ENCODE results near the gene MCU.
A peak's percentile ranks its signal among the peaks of the same experiment; 100 is the strongest.

MCU gene

DNA sequence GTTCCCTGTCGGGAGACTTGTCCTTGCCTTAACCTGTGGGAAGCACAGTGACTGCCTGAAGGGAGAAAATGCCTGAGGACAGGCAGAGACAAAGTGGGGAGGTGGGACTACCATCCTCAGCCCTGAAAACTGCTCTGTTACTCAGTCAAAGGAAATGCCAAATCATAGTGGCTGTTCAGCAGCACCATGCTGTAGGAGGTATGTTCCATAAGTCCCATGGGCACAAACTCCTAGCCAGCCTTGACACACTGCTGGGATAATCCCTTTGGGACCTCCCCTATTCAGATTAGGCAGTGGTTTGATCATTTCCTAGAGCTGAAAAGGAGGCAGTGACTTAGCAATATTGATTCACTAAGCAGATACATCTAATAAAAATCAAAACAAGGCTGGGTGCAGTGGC, 80.1 kb downstream of the MCU start:
- TF ChIP-seq, protein P1, sequence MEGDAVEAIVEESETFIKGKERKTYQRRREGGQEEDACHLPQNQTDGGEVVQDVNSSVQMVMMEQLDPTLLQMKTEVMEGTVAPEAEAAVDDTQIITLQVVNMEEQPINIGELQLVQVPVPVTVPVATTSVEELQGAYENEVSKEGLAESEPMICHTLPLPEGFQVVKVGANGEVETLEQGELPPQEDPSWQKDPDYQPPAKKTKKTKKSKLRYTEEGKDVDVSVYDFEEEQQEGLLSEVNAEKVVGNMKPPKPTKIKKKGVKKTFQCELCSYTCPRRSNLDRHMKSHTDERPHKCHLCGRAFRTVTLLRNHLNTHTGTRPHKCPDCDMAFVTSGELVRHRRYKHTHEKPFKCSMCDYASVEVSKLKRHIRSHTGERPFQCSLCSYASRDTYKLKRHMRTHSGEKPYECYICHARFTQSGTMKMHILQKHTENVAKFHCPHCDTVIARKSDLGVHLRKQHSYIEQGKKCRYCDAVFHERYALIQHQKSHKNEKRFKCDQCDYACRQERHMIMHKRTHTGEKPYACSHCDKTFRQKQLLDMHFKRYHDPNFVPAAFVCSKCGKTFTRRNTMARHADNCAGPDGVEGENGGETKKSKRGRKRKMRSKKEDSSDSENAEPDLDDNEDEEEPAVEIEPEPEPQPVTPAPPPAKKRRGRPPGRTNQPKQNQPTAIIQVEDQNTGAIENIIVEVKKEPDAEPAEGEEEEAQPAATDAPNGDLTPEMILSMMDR (IDR thresholded peaks at IDR 0.05; ENCODE audit: low read depth, low read length, missing control alignments): no peak
- no peak overlapping the region for H3K4me3 ChIP-seq (replicated peaks; ENCODE audit: low read depth, low read length)
- DNase-seq (ENCODE audit: extremely low read depth, low read depth): no peak

DNA sequence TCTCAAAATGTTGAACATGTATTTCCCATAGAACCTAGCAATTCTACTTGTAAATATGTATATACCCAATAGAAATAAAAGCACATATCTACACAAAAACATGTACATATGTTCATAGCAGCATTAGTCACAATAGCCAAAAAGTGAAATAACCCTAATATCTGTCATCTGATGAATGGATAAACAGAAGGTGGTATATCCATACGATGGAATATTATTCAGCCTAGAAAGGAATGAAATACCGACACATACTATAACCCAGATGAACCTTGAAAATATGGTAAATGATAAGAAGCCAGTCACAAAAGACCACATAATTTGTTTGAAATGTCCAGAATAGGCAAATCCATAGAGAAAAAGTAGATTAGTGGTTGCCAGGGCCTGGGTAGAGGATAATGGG, 87.9 kb downstream of the MCU start:
- no peak for DNase-seq (ENCODE audit: extremely low read depth, low read depth)
- TF ChIP-seq, protein P1 (IDR thresholded peaks at IDR 0.05; ENCODE audit: low read depth, low read length, missing control alignments): no peak
- H3K4me3 ChIP-seq (replicated peaks; ENCODE audit: low read depth, low read length): no peak overlapping the region

DNA sequence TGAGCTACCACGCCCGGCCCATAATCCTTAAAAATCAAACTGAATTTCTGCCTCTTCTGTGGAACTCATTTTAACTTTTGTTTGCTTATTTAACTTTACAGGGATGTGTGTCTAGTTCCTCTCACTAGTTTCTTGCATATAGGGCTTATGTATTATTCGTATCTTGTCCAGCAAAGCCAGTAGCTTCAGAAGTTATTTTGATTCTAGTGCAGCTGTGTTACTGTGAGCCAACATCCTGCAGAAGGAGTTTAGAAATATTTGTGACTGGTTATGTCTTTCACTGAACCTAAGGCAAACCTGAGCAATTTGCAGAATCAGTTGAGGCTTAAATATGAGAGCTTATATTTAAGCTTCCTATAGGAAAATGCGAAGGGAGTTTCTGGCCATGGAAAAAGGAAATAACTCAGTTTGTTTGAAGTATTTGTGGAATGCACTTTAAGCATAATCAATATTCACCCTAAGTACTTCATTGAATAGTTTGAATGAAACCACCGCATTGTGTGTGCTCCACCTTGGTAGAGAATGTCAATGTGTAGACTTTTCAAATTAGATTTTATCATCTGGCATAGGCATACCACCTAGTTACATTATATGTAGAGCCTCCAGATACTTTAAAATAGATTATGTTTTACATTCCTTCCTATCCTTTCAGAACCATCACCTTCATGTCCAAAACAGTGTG, 90.8 kb downstream of the MCU start:
- TF ChIP-seq, protein P1 (IDR thresholded peaks at IDR 0.05; ENCODE audit: low read depth, low read length, missing control alignments): no peak
- no peak for DNase-seq (ENCODE audit: extremely low read depth, low read depth)
- no peak overlapping the region for H3K4me3 ChIP-seq (replicated peaks; ENCODE audit: low read depth, low read length)

DNA sequence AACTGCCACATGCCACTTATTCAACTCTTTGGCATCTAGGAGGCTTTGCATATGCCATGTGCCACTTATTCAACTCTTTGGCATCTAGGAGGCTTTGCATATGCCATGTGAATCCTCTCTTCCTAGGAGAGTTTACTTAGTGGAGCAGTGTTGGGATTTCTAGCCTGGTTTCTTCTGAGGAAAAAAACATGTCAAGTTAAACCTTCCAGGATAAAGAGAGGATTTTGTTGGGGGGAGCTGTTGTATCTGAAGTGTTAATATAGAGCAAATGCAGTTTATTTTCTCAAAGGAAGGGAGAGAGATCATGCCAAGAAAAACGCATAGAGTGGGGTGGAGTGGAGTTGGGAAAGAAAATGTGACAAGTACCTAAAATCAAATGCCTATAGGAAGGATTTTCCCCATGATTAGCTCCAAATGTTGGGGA, 91.5 kb downstream of the MCU start:
- TF ChIP-seq, protein P1 (IDR thresholded peaks at IDR 0.05; ENCODE audit: low read depth, low read length, missing control alignments): no peak
- DNase-seq (ENCODE audit: extremely low read depth, low read depth): no peak
- no peak overlapping the region for H3K4me3 ChIP-seq (replicated peaks; ENCODE audit: low read depth, low read length)

DNA sequence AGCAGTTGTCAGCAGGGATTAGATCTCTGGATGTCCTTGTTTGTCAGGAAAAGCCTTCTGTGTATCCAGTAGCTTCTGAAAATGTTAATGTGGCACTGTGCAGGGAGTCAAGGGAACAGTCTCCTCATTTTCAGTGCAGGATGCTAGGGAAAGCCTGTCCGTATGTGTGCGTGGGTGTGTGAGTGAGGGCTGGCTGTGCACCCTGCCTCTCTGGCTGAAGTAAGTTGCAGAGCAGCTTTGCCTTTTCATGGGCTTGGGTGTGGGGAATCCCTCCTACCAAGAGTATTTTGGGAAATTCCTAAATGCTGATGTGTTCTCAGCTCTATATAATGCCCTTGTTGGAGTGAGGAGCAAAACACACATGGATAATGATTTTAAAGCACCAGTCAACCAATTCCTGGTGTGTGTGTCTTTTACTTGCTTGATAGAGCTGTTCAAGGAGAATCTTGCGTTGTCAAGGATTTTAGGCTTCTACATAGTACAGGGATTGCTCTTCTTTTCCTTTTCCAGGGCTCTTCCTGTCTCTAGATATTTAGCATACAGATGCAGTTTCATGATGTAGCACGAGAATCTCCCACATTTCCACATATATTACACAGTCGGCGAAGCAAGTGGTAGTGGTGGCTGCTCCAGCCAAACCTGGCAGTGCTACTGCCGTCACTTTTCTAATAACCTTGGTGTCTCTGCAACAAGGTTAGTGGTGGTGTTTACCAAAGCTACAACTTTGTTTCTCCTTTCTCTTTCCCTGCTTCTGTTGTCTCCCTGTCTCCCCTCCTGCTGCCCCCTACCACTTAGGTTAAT, 92.8 kb downstream of the MCU start:
- H3K4me3 ChIP-seq (replicated peaks; ENCODE audit: low read depth, low read length): no peak overlapping the region
- TF ChIP-seq, protein P1 (IDR thresholded peaks at IDR 0.05; ENCODE audit: low read depth, low read length, missing control alignments): no peak
- DNase-seq (ENCODE audit: extremely low read depth, low read depth): peak; percentile 80

DNA sequence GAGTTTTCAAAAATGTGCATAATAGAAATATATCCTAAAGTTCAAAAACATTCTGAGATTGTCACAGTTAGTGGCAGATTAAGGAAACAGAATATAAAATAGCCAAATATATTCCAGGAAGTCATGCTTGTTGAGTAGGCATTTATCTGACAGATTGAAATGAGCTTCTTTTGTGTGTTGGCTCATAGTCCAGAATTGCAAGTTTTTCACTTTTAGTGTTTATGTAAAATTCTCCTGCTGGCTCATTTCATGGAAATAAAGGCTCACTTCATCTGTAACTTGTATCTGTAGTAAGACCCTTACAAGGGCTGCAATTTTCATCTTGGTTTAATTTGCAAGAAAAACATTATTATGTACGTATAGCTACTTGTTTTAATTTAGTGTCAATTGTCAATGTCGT, 93.5 kb downstream of the MCU start:
- TF ChIP-seq, protein P1 (IDR thresholded peaks at IDR 0.05; ENCODE audit: low read depth, low read length, missing control alignments): no peak
- H3K4me3 ChIP-seq (replicated peaks; ENCODE audit: low read depth, low read length): no peak overlapping the region
- DNase-seq (ENCODE audit: extremely low read depth, low read depth): no peak

Data from HFF-Myc (cell line).